ENCODE data around the gene KCTD12.

DNA sequence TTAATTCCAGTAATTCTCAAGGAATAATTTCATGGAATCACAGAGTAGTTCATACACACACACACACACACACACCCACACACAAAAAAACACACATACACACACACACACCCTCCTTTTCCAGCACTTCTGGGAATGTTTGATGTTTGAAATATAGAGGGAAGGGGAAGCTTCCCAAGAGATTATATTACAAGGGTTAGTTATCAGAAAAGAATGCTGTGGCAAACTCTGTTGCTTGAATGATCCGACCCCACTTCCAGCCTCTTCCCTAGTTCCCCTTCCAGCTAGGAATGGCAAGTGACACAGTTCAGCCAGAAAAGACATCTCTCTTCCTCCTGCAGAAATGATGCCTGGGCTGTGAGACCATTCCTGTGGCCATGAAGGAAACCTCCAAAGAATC is 49.9 kb downstream of the KCTD12 start:
- TF ChIP-seq POLR2AphosphoS5 (IDR thresholded peaks at IDR 0.05; ENCODE audit: borderline replicate concordance, low read depth, low read length) (no peak), EZH2 (IDR thresholded peaks at IDR 0.05) (no peak)
